ENCODE data around the gene DPEP2.

DNA sequence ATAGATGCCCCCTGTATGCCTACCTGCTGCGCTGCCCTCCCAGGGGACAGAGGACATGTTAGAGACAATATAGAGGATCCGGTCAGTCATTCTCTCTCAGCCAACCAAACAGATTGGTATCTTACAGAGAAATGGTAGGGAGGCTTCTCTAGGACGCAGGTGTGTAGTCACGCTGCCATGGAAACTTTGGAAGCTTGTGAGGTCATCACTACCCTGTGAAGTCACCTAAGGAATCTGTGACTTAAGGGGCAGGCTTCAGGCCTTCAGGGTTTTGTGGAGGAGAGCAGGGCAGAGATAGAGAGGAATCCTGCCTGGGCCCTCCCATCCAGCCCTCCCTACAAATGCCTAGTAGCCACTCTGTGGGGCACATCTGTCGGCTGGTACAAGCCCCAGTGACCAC, 16.4 kb upstream of the DPEP2 start, which contains the start of gene DPEP2NB:
- TF ChIP-seq, protein P1, sequence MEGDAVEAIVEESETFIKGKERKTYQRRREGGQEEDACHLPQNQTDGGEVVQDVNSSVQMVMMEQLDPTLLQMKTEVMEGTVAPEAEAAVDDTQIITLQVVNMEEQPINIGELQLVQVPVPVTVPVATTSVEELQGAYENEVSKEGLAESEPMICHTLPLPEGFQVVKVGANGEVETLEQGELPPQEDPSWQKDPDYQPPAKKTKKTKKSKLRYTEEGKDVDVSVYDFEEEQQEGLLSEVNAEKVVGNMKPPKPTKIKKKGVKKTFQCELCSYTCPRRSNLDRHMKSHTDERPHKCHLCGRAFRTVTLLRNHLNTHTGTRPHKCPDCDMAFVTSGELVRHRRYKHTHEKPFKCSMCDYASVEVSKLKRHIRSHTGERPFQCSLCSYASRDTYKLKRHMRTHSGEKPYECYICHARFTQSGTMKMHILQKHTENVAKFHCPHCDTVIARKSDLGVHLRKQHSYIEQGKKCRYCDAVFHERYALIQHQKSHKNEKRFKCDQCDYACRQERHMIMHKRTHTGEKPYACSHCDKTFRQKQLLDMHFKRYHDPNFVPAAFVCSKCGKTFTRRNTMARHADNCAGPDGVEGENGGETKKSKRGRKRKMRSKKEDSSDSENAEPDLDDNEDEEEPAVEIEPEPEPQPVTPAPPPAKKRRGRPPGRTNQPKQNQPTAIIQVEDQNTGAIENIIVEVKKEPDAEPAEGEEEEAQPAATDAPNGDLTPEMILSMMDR (IDR thresholded peaks at IDR 0.05) = no peak
- no peak for TF ChIP-seq EP300 (IDR thresholded peaks at IDR 0.05)

Measured in sigmoid colon (tissue), 4 donors.